ENCODE measurements around the gene SCNN1B. TPM values are rescaled to one million over a fixed set of nuclear protein-coding genes. Genes with fewer than 3 reads are reported as not detected.

Gene SCNN1B
- polyA plus RNA-seq, 4 donors: 11.6 to 31.7 (median 16.3) TPM

DNA sequence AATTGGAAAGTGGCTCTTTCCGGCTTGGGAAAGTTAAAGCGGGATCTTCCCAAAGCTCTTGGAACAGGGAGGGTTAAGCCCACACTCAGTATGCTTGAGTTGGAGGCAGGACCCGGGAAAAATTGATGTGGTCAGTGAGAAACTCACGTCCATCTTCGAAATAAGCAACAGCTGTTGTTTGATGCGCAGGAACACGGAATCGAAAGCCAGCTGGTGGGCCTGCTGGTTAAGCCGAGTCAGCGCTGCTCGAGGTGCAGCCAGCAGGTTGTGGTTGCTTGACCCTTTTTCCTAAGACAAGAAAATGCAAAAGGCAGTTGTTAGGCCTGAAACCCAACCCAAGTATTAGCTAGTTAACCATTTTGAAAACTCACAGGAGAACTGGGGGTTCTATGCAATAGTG is 101.4 kb downstream of the SCNN1B start:
- no peak for DNase-seq (ENCODE audit: low read depth in 4 of 4, low spot score in 3 of 4)

- no peak for DNase-seq (ENCODE audit: low read depth in 4 of 4, low spot score in 3 of 4)
Measured at GRCh38 chr16:23406024-23406423, 103.9 kb downstream of the SCNN1B start.

DNA sequence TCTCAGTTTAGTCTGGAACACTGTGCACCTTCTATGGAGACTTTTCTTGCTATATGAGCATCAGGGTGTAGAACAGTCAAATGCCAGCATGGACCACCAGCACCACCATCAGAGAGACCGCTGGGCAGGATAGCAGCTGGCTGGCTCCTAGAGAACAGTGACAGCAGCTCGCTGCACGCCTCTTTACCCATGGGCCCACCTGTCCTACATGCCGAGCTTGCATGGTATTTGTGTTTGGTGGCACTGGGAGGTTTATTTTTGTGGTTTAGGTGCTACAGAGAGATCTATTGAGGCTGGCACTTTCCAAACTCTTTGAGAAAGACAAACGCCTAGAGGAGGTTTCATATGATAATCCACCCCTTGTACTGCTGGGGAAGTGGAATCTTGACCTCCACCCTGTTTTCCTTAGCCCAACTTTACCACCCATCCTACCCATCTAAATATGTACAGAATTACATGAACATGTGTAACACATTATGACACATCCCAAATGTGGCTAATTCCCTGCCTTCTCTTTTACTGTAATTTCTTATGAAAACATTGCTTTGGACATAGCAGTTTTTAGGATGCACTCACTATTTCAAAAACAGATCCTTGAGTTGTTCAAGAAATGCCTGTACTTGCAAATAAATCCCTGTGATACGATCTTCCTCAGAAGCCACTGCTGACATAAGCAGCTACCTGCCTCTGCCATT is 104.6 kb downstream of the SCNN1B start:
- DNase-seq (ENCODE audit: low read depth in 4 of 4, low spot score in 3 of 4): no peak

- no peak for DNase-seq (ENCODE audit: low read depth in 4 of 4, low spot score in 3 of 4)
Measured at GRCh38 chr16:23407436-23408127, 105.5 kb downstream of the SCNN1B start.

- DNase-seq (ENCODE audit: low read depth in 4 of 4, low spot score in 3 of 4): no peak
Measured at GRCh38 chr16:23408242-23408822, 106.2 kb downstream of the SCNN1B start.

DNA sequence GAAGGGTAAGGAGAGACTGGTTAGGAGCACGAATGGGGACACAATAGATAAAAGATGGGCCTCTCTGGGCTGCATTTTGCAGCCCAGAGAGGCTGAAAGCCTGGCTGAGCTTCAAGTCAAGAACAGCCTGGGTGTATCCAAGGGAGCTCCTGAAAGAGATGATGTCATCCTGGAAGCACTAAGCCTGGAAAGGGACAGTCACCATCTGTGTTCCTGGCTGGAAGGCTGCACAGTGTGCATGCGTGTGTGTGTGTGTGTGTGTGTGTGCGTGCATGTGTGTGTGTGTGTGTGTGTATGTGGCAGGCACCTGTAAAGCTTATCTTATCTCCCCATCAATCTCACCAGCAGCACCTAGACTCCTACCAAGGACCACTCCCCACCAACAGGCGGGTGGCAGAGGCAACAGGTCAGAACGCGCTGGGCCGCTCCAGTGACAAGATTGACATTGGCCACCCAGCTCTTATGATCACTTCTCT is 106.8 kb downstream of the SCNN1B start:
- DNase-seq (ENCODE audit: low read depth in 4 of 4, low spot score in 3 of 4): no peak

- DNase-seq (ENCODE audit: low read depth in 4 of 4, low spot score in 3 of 4): no peak
Measured at GRCh38 chr16:23409522-23409921, 107.4 kb downstream of the SCNN1B start.

- no peak for DNase-seq (ENCODE audit: low read depth in 4 of 4, low spot score in 3 of 4)
Measured at GRCh38 chr16:23410176-23410575, 108.1 kb downstream of the SCNN1B start.

- no peak for DNase-seq (ENCODE audit: low read depth in 4 of 4, low spot score in 3 of 4)
Measured at GRCh38 chr16:23414731-23415130, 112.6 kb downstream of the SCNN1B start.

GRCh38 chr16:23416816-23417215 is 114.7 kb downstream of the SCNN1B start:
- no peak for DNase-seq (ENCODE audit: low read depth in 4 of 4, low spot score in 3 of 4)

GRCh38 chr16:23420011-23420410 is 117.9 kb downstream of the SCNN1B start:
- DNase-seq (ENCODE audit: low read depth in 4 of 4, low spot score in 3 of 4): no peak

GRCh38 chr16:23423496-23424049 is 121.5 kb downstream of the SCNN1B start:
- DNase-seq (ENCODE audit: low read depth in 4 of 4, low spot score in 3 of 4): no peak

- DNase-seq (ENCODE audit: low read depth in 4 of 4, low spot score in 3 of 4): no peak
Measured at GRCh38 chr16:23424292-23424958, 122.3 kb downstream of the SCNN1B start.

DNA sequence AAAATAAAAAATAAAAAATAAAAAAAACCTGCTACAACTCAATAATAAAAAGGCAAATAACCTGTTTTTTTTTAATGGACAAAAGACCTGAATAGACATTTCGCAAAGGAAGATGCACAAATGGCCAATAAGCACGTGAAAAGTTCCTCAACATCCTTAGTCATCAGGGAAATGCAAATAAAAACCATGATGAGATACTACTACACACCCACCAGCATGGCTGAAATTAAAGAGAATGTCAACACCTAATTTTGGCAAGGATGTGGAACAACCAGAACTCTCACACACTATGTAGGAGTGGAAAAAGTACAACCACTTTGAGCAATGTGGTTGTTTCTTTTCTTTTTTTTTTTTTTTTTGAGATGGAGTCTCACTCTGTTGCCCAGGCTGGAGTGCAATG is 126.2 kb downstream of the SCNN1B start:
- no peak for DNase-seq (ENCODE audit: low read depth in 4 of 4, low spot score in 3 of 4)

Other genes with a start within 250 kb of the SCNN1B start
- gene USP31, start 152.8 kb upstream of the SCNN1B start, polyA plus RNA-seq (ENCODE audit: insufficient read length in 4 of 4): 1 to 10 TPM; 5.7 to 7.1 (median 6.4) TPM
- 10 to 100 TPM; 38.6 to 53.8 (median 45.1) TPM for gene SCNN1G, start 119.6 kb upstream of the SCNN1B start, polyA plus RNA-seq (ENCODE audit: insufficient read length in 4 of 4)
- 10 to 100 TPM; 23.4 to 28.9 (median 24.3) TPM for gene COG7, start 150.9 kb downstream of the SCNN1B start, polyA plus RNA-seq (ENCODE audit: insufficient read length in 4 of 4)
- 100 to 1,000 TPM; 127 to 150 (median 141) TPM for gene GGA2, start 208.2 kb downstream of the SCNN1B start, polyA plus RNA-seq (ENCODE audit: insufficient read length in 4 of 4)